HepG2 (cell line): ENCODE measurements around the gene EIF6. TPM values are rescaled to one million over a fixed set of nuclear protein-coding genes. Genes with fewer than 3 reads are reported as not detected.

Source experiments
- AGO2 ChIP-seq: fragments of 200-400 bp; formaldehyde crosslinking; optimal IDR thresholded peaks from 2 replicates; pipeline ENCODE3; 2017; ENCODE audit warnings: mild to moderate bottlenecking, low read depth, low read length, moderate library complexity
- ATAD3A ChIP-seq: sonication (generic); formaldehyde crosslinking; IDR thresholded peaks from 2 replicates; pipeline ENCODE4 v1.4.0; 2020; ENCODE audit warnings: missing genetic modification reagents
- ATF3 ChIP-seq: sonication (generic); formaldehyde crosslinking; IDR thresholded peaks from 2 replicates; pipeline ENCODE4 v1.4.0; 2020; ENCODE audit warnings: missing genetic modification reagents
- HNF4G ChIP-seq, 2 experiments: sonication (generic) in 1 of 2; formaldehyde crosslinking in 1 of 2; IDR thresholded peaks; 2 replicates each; pipeline versions ENCODE4 v1.4.0 to v1.6.1; 2011 to 2020; ENCODE audit warnings: borderline replicate concordance in 2 of 2, low read depth in 2 of 2, mild to moderate bottlenecking in 2 of 2, low read length in 1 of 2, missing genetic modification reagents in 1 of 2, moderate library complexity in 1 of 2
- KDM1A ChIP-seq: IDR thresholded peaks from 2 replicates; pipeline ENCODE4 v1.6.1; 2016; ENCODE audit warnings: missing compliant biosample characterization
- KLF15 ChIP-seq: sonication (generic); formaldehyde crosslinking; IDR thresholded peaks from 2 replicates; pipeline ENCODE4 v1.8.1; 2023; ENCODE audit warnings: borderline replicate concordance, mild to moderate bottlenecking, inconsistent platforms, missing genetic modification reagents, mixed read lengths
- MYNN ChIP-seq: sonication (generic); formaldehyde crosslinking; IDR thresholded peaks from 2 replicates; pipeline ENCODE4 v1.4.0; 2020; ENCODE audit warnings: mild to moderate bottlenecking, low read depth, missing genetic modification reagents
- NONO ChIP-seq, 2 experiments: fragments of 450-650 bp in 1 of 2; sonication (generic) in 1 of 2; formaldehyde crosslinking in 1 of 2; IDR thresholded peaks in 1 of 2; conservative IDR thresholded peaks in 1 of 2; 2 replicates each; pipeline versions ENCODE4 v1.6.1 to v1.8.0; 2017 to 2022; ENCODE audit warnings: mild to moderate bottlenecking in 1 of 2, missing genetic modification reagents in 1 of 2, moderate library complexity in 1 of 2
- NR3C1 ChIP-seq: sonication (generic); formaldehyde crosslinking; IDR thresholded peaks from 2 replicates; pipeline ENCODE4 v1.4.0; 2020; ENCODE audit warnings: missing genetic modification reagents
- THRA ChIP-seq: sonication (generic); formaldehyde crosslinking; IDR thresholded peaks from 2 replicates; pipeline ENCODE4 v1.4.0; 2020; ENCODE audit warnings: missing genetic modification reagents, borderline replicate concordance
- ZNF451 ChIP-seq: sonication (generic); formaldehyde crosslinking; IDR thresholded peaks from 2 replicates; pipeline ENCODE4 v1.5.0; 2020; ENCODE audit warnings: mild to moderate bottlenecking, missing genetic modification reagents
- ZNF547 ChIP-seq: sonication (generic); formaldehyde crosslinking; IDR thresholded peaks from 2 replicates; pipeline ENCODE4 v1.5.1; 2020; ENCODE audit warnings: mild to moderate bottlenecking, missing genetic modification reagents
- ZNF619 ChIP-seq: sonication (generic); formaldehyde crosslinking; IDR thresholded peaks from 2 replicates; pipeline ENCODE4 v1.4.0; 2020; ENCODE audit warnings: mild to moderate bottlenecking, missing genetic modification reagents
- ZNF629 ChIP-seq: sonication (generic); formaldehyde crosslinking; conservative IDR thresholded peaks from 2 replicates; pipeline ENCODE4 v1.5.0; 2020; ENCODE audit warnings: missing genetic modification reagents
- ZNF773 ChIP-seq: sonication (generic); formaldehyde crosslinking; IDR thresholded peaks from 2 replicates; pipeline ENCODE4 v1.4.0; 2020; ENCODE audit warnings: missing genetic modification reagents, borderline replicate concordance
- ZNF878 ChIP-seq: sonication (generic); formaldehyde crosslinking; IDR thresholded peaks from 2 replicates; pipeline ENCODE4 v1.8.1; 2023; ENCODE audit warnings: mild to moderate bottlenecking, missing genetic modification reagents, moderate library complexity
- ZSCAN29 ChIP-seq: sonication (generic); formaldehyde crosslinking; conservative IDR thresholded peaks from 2 replicates; pipeline ENCODE4 v1.4.0; 2020; ENCODE audit warnings: mild to moderate bottlenecking, missing genetic modification reagents
- polyA plus RNA-seq, 8 experiments: library from polyadenylated mRNA; depleted of rRNA in 3 of 8; stranded (reverse) in 7 of 8; unstranded in 1 of 8; fragments of >200 nt; fragmentation: Illumina TruSeq in 4 of 8; extraction: Trizol in 4 of 8; gene quantifications; 2 replicates each; pipeline versions ENCODE4 v1.2.1 to v1.2.3, GENCODE V29; 2011 to 2016; ENCODE audit warnings: low read depth in 4 of 8, missing spikeins in 1 of 8, mixed read lengths in 1 of 8; ENCODE audit not compliant: insufficient read depth in 1 of 8
- total RNA-seq, 5 experiments: library from RNA; depleted of rRNA; stranded (reverse); fragments of >200 nt; fragmentation: Illumina TruSeq; extraction: Trizol; gene quantifications; 2 replicates each; pipeline ENCODE4 v1.2.3, GENCODE V29; 2016; ENCODE audit warnings: low read depth in 1 of 5
- TF ChIP-seq, protein P1 (sequence below): sonication (generic); formaldehyde crosslinking; IDR thresholded peaks from one replicate; pipeline ENCODE4 v1.5.1; 2020; ENCODE audit warnings: mild to moderate bottlenecking, missing genetic modification reagents; ENCODE audit errors: not compliant biosample characterization

The EIF6 gene
- total and polyA plus RNA-seq, 2 of the 13 experiments (the other 11 are each of a cell fraction or from before 2014, with no cell fraction given) = 462 to 466 TPM

- TF ChIP-seq AGO2 (peak; percentile 97), ATF3 (CRISPR knock-in tag) (peak; percentile 55; the same call in 1 of the 2 replicates), ZNF773 (CRISPR knock-in tag) (peak; percentile 13; the same call in 1 of the 2 replicates), ZNF629 (CRISPR knock-in tag) (no peak), ZNF547 (CRISPR knock-in tag) (peak; percentile 95), HNF4G (IDR thresholded peaks at IDR 0.05; ENCODE audit: borderline replicate concordance, low read depth, low read length) (peak; percentile 93), HNF4G (CRISPR knock-in tag; IDR thresholded peaks at IDR 0.05; ENCODE audit: borderline replicate concordance, low read depth) (peak; percentile 91), NONO (IDR thresholded peaks at IDR 0.05) (no peak), NONO (CRISPR knock-in tag; conservative IDR thresholded peaks at IDR 0.05) (peak; percentile 95), KLF15 (no peak), THRA (CRISPR knock-in tag) (peak; percentile 77), KDM1A (CRISPR knock-in tag) (0 out of 2 replicates have a peak, but pooled peaks have one; percentile 7), ZNF619 (CRISPR knock-in tag) (peak; percentile 74; the same call in 1 of the 2 replicates), ZSCAN29 (CRISPR knock-in tag) (no peak), NR3C1 (CRISPR knock-in tag) (no peak), ZNF451 (CRISPR knock-in tag) (no peak), MYNN (CRISPR knock-in tag) (peak; percentile 94), ATAD3A (CRISPR knock-in tag) (no peak), ZNF878 (CRISPR knock-in tag) (peak; percentile 91; the same call in 1 of the 2 replicates)
- TF ChIP-seq, protein P1, sequence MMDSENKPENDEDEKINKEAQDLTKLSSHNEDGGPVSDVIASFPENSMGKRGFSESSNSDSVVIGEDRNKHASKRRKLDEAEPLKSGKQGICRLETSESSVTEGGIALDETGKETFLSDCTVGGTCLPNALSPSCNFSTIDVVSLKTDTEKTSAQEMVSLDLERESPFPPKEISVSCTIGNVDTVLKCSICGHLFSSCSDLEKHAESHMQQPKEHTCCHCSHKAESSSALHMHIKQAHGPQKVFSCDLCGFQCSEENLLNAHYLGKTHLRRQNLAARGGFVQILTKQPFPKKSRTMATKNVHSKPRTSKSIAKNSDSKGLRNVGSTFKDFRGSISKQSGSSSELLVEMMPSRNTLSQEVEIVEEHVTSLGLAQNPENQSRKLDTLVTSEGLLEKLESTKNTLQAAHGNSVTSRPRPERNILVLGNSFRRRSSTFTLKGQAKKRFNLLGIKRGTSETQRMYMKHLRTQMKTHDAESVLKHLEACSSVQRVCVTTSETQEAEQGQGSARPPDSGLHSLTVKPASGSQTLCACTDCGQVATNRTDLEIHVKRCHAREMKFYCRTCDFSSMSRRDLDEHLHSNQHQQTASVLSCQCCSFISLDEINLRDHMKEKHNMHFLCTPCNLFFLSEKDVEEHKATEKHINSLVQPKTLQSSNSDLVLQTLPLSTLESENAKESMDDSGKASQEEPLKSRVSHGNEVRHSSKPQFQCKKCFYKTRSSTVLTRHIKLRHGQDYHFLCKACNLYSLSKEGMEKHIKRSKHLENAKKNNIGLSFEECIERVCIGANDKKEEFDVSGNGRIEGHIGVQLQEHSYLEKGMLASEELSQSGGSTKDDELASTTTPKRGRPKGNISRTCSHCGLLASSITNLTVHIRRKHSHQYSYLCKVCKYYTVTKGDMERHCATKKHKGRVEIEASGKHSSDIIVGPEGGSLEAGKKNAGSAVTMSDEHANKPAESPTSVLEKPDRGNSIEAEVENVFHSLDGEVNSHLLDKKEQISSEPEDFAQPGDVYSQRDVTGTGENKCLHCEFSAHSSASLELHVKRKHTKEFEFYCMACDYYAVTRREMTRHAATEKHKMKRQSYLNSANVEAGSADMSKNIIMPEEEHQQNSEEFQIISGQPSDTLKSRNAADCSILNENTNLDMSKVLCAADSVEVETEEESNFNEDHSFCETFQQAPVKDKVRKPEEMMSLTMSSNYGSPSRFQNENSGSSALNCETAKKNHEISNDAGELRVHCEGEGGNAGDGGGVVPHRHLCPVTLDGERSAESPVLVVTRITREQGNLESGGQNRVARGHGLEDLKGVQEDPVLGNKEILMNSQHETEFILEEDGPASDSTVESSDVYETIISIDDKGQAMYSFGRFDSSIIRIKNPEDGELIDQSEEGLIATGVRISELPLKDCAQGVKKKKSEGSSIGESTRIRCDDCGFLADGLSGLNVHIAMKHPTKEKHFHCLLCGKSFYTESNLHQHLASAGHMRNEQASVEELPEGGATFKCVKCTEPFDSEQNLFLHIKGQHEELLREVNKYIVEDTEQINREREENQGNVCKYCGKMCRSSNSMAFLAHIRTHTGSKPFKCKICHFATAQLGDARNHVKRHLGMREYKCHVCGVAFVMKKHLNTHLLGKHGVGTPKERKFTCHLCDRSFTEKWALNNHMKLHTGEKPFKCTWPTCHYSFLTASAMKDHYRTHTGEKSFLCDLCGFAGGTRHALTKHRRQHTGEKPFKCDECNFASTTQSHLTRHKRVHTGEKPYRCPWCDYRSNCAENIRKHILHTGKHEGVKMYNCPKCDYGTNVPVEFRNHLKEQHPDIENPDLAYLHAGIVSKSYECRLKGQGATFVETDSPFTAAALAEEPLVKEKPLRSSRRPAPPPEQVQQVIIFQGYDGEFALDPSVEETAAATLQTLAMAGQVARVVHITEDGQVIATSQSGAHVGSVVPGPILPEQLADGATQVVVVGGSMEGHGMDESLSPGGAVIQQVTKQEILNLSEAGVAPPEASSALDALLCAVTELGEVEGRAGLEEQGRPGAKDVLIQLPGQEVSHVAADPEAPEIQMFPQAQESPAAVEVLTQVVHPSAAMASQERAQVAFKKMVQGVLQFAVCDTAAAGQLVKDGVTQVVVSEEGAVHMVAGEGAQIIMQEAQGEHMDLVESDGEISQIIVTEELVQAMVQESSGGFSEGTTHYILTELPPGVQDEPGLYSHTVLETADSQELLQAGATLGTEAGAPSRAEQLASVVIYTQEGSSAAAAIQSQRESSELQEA (CRISPR knock-in tag) = peak; percentile 68
Observed at GRCh38 chr20:35284267-35284991, at the start of gene EIF6 (continued).
